Endodermal cell (in vitro differentiated cells): ENCODE results near the gene RRAD. TPM values are rescaled to one million over a fixed set of nuclear protein-coding genes. Genes with fewer than 3 reads are reported as not detected.

Source experiments
- DNase-seq: peaks from one replicate; pipeline ENCODE4 v3.0.0-alpha.2; 2017
- H3K27ac ChIP-seq: 2 replicates; pipeline ENCODE4 v1.5.1; 2013; ENCODE audit warnings: mild to moderate bottlenecking, low read depth, low read length, moderate library complexity
- H3K27me3 ChIP-seq: 2 replicates; pipeline ENCODE4 v1.6.1; 2013; ENCODE audit warnings: mild to moderate bottlenecking, low read length, moderate library complexity; ENCODE audit not compliant: insufficient read depth, control insufficient read depth, poor library complexity, severe bottlenecking
- H3K36me3 ChIP-seq: 2 replicates; pipeline ENCODE4 v1.7.0; 2013; ENCODE audit warnings: mild to moderate bottlenecking, low read length, moderate library complexity; ENCODE audit not compliant: control insufficient read depth, insufficient read depth
- H3K4me1 ChIP-seq: one replicate; pipeline ENCODE4 v1.7.0; 2013; ENCODE audit warnings: low read length; ENCODE audit not compliant: control insufficient read depth, insufficient read depth
- H3K4me3 ChIP-seq: 2 replicates; pipeline ENCODE4 v1.5.1; 2013; ENCODE audit warnings: mild to moderate bottlenecking, low read length, moderate library complexity
- H3K9ac ChIP-seq: 2 replicates; pipeline ENCODE4 v1.6.1; 2013; ENCODE audit warnings: mild to moderate bottlenecking, low read length, moderate library complexity; ENCODE audit not compliant: poor library complexity, severe bottlenecking; ENCODE audit errors: extremely low read depth
- H3K9me3 ChIP-seq: 2 replicates; pipeline ENCODE4 v1.6.1; 2013; ENCODE audit warnings: mild to moderate bottlenecking, low read length, moderate library complexity; ENCODE audit not compliant: control insufficient read depth
- H3K27ac Mint-ChIP-seq: 2 replicates; pipeline ENCODE4 v1.8.0; 2020; ENCODE audit warnings: mixed read lengths
- H3K27me3 Mint-ChIP-seq: 2 replicates; pipeline ENCODE4 v1.8.0; 2021; ENCODE audit warnings: mild to moderate bottlenecking, mixed read lengths; ENCODE audit not compliant: insufficient read depth
- H3K36me3 Mint-ChIP-seq: 2 replicates; pipeline ENCODE4 v1.8.0; 2020; ENCODE audit warnings: low read depth, mixed read lengths
- H3K4me1 Mint-ChIP-seq: 2 replicates; pipeline ENCODE4 v1.8.0; 2020; ENCODE audit warnings: mixed read lengths
- H3K4me3 Mint-ChIP-seq: 2 replicates; pipeline ENCODE4 v1.8.0; 2020; ENCODE audit warnings: mild to moderate bottlenecking, moderate library complexity, mixed read lengths
- H3K9me3 Mint-ChIP-seq: 2 replicates; pipeline ENCODE4 v1.8.0; 2020; ENCODE audit warnings: mild to moderate bottlenecking, mixed read lengths
- CTCF ChIP-seq: fragments of 200-600 bp; sonication (generic); conservative IDR thresholded peaks from 2 replicates; pipeline ENCODE4 v1.5.0; 2021; ENCODE audit warnings: antibody characterized with exemption, mild to moderate bottlenecking
- WGBS, 2 experiments: methylation state at CpG; one replicate each; pipeline versions ENCODE4 v1.1.5 to v1.1.7; 2013; ENCODE audit warnings: missing lambda C conversion rate in 2 of 2, mixed read lengths in 1 of 2; ENCODE audit not compliant: insufficient coverage in 1 of 2, insufficient read length in 1 of 2; 5-methylcytosine and 5-hydroxymethylcytosine counted together
- total RNA-seq, 2 donors: library from RNA; stranded (reverse); fragmentation: NEBNext Ultra II Directional in 1 of 2; extraction: Animal tissue kit (Norgen Biotek cat#: 25700) in 1 of 2; gene quantifications; 2 replicates in 1 of 2; 3 replicates in 1 of 2; pipeline ENCODE4 v1.2.1, GENCODE V29; 2021

RRAD gene
- total RNA-seq, 2 donors from 2014 or later = 0.55 TPM; not detected in 1

- Mint-ChIP-seq H3K4me1 (peaks cover 5% of the 10 kb centered on the region), H3K9me3 (no peaks in the 10 kb centered on the region), H3K27me3 (peaks cover 12% of the 10 kb centered on the region), H3K27ac (peak overlapping the region; percentile 45), H3K4me3 (peak overlapping the region; percentile 54), H3K36me3 (no peaks in the 10 kb centered on the region)
- peak; percentile 98 for TF ChIP-seq CTCF
- no peaks in the 10 kb centered on the region for H3K4me1 ChIP-seq
- H3K9ac ChIP-seq = no peak overlapping the region
- peak; percentile 97 for DNase-seq
- H3K4me3 ChIP-seq = peak overlapping the region; percentile 61
- no peaks in the 10 kb centered on the region for H3K36me3 ChIP-seq
- H3K9me3 ChIP-seq = no peaks in the 10 kb centered on the region
- WGBS, 2 experiments = 13 to 14% methylated on average over 18 to 39 of the region's 39 CpGs
- no peaks in the 10 kb centered on the region for H3K27me3 ChIP-seq
- no peak overlapping the region for H3K27ac ChIP-seq
Measured at GRCh38 chr16:66872943-66873684, 52.2 kb downstream of the RRAD start.

GRCh38 chr16:66872559-66872942 lies 52.8 kb downstream of the RRAD start:
- Mint-ChIP-seq H3K4me1 (peaks cover 5% of the 10 kb centered on the region), H3K36me3 (no peaks in the 10 kb centered on the region), H3K27me3 (peaks cover 12% of the 10 kb centered on the region), H3K4me3 (peak overlapping the region; percentile 54), H3K9me3 (no peaks in the 10 kb centered on the region), H3K27ac (peak overlapping the region; percentile 45)
- H3K27ac ChIP-seq = no peak overlapping the region
- 81 to 93% methylated on average over 4 of the region's 4 CpGs for WGBS, 2 experiments
- H3K4me1 ChIP-seq = no peaks in the 10 kb centered on the region
- no peaks in the 10 kb centered on the region for H3K36me3 ChIP-seq
- H3K9ac ChIP-seq = no peak overlapping the region
- no peak for TF ChIP-seq CTCF
- H3K9me3 ChIP-seq = no peaks in the 10 kb centered on the region
- no peaks in the 10 kb centered on the region for H3K27me3 ChIP-seq
- H3K4me3 ChIP-seq = peak overlapping the region; percentile 61
- DNase-seq = no peak

GRCh38 chr16:66871840-66872239 lies 53.5 kb downstream of the RRAD start:
- Mint-ChIP-seq H3K4me1 (peaks cover 5% of the 10 kb centered on the region), H3K9me3 (no peaks in the 10 kb centered on the region), H3K4me3 (no peak overlapping the region), H3K36me3 (no peaks in the 10 kb centered on the region), H3K27ac (no peak overlapping the region), H3K27me3 (peaks cover 12% of the 10 kb centered on the region)
- WGBS, 2 experiments = 81% methylated on average over 3 of the region's 3 CpGs; no CpG with 5 or more reads in 1 of the 2 experiments
- no peak for DNase-seq
- no peak for TF ChIP-seq CTCF
- Histone ChIP-seq H3K9me3 (no peaks in the 10 kb centered on the region), H3K4me1 (no peaks in the 10 kb centered on the region), H3K4me3 (no peak overlapping the region), H3K9ac (no peak overlapping the region), H3K27me3 (no peaks in the 10 kb centered on the region), H3K36me3 (no peaks in the 10 kb centered on the region), H3K27ac (no peak overlapping the region)

Other genes starting within 250 kb of the RRAD start
- gene CMTM4, start 228.8 kb downstream of the RRAD start, total RNA-seq = 10 to 100 TPM; 68.2 to 76.2 TPM
- 10 to 100 TPM; 89.5 to 95.9 TPM for gene DYNC1LI2, start 173.9 kb downstream of the RRAD start, total RNA-seq
- gene TERB1, start 124.0 kb downstream of the RRAD start, total RNA-seq = not detected
- gene NAE1, start 94.6 kb downstream of the RRAD start, total RNA-seq = 100 to 1,000 TPM; 129 to 166 TPM
- not detected for gene CA7, start 81.1 kb downstream of the RRAD start, total RNA-seq
- gene PDP2, start 45.0 kb downstream of the RRAD start, total RNA-seq = 10 to 100 TPM; 23.1 to 31.5 TPM
- not detected for gene CDH16, start 6.7 kb downstream of the RRAD start, total RNA-seq
- gene CIAO2B, start 8.9 kb upstream of the RRAD start, total RNA-seq = 10 to 100 TPM; 70.2 to 87.7 TPM
- gene CES2, start 10.0 kb upstream of the RRAD start, total RNA-seq = 10 to 100 TPM; 28.7 to 36.8 TPM
- 1 to 10 TPM; 2.7 to 3.8 TPM for gene CES3, start 35.7 kb upstream of the RRAD start, total RNA-seq
- gene CES4A, start 63.1 kb upstream of the RRAD start, total RNA-seq = 1 to 10 TPM; 3.0 to 3.8 TPM
- 10 to 100 TPM; 93.9 to 95.2 TPM for gene CBFB, start 103.6 kb upstream of the RRAD start, total RNA-seq
- gene PHAF1, start 184.4 kb upstream of the RRAD start, total RNA-seq = 10 to 100 TPM; 18.8 to 19.6 TPM
- 10 to 100 TPM in 1 of 2 donors, 1 to 10 TPM in 1; 7.2 to 11.0 TPM for gene B3GNT9, start 225.5 kb upstream of the RRAD start, total RNA-seq
- gene TRADD, start 234.4 kb upstream of the RRAD start, total RNA-seq = 1 to 10 TPM; 2.8 to 5.4 TPM
- gene FBXL8, start 234.4 kb upstream of the RRAD start, total RNA-seq = 1 to 10 TPM; 1.9 to 3.5 TPM
- gene HSF4, start 239.2 kb upstream of the RRAD start, total RNA-seq = 1 to 10 TPM; 2.0 to 6.8 TPM
- gene NOL3, start 245.0 kb upstream of the RRAD start, total RNA-seq = 10 to 100 TPM; 11.6 TPM